ENCODE results near the gene ZBED4. TPM values are rescaled to one million over a fixed set of nuclear protein-coding genes. Genes with fewer than 3 reads are reported as not detected.
"Not testable (repeated sequence)": the region's sequence is repeated elsewhere in the genome, so short reads cannot be mapped to it uniquely, and the experiment has no call there.

The ZBED4 gene
- total RNA-seq, 1 experiment from 2014 or later = 29.2 TPM

GRCh38 chr22:49820984-49821383 lies 32.7 kb upstream of the ZBED4 start (continued):
- TF ChIP-seq FOXP1 (CRISPR knock-in tag; IDR thresholded peaks at IDR 0.05; ENCODE audit: borderline replicate concordance) (no peak), IRF1 (CRISPR knock-in tag; IDR thresholded peaks at IDR 0.05) (no peak)

GRCh38 chr22:49821741-49822140 lies 31.9 kb upstream of the ZBED4 start:
- H3K9me3 Mint-ChIP-seq; ATAC-seq; H3K4me3 Mint-ChIP-seq; H3K27me3 Mint-ChIP-seq (ENCODE audit: low read depth); CTCF ChIA-PET; DNase-seq (ENCODE audit: low spot score): not testable (repeated sequence)
- peaks cover 77% of the 10 kb centered on the region for H3K36me3 Mint-ChIP-seq
- POLR2A ChIA-PET = interaction anchor here (1.0 kb wide), 1 partner anchor 130 kb away, joined by 3 read pairs; no protein-coding TSS in a partner anchor
- H3K4me1 Mint-ChIP-seq = peaks cover 19% of the 10 kb centered on the region
- H3K27ac Mint-ChIP-seq = 0 out of 2 replicates have a peak overlapping the region, but pooled peaks have one; percentile 49

DNA sequence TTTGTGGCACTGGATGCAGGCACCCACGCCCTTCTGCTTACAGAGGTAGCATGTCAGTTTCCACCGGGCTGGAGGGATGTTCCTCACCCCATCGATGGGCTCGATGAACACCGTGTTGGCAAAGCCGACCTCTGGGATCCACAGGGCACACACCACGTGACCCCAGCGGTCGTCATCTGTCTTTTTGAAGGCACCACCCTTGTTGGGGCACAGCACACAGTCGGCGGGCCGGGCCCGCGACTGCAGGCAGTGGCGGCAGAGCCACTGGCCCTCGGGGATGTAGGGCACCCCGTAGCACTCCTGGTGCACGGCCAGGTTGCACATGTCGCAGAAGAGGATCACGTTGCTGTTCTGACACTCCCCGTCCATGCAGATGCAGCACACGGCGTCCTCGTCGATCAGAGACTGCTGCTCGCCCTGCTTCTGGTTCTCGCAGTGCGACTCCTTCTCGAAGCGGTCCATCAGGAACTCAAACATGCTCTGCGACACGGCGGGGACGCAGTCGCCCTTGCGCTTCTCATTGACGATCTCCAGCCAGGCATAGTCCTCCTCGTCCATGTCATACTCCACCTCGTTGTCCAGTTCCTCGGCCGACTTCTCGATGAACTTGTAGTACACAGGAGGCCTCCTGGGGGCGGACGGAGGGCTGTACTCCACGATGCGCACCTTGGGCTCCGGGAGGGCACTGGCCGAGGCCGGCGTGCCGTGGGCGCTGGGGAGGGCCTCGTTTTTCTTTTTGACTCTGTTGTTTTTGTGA lies 30.2 kb upstream of the ZBED4 start:
- TF ChIP-seq PRDM15 (CRISPR knock-in tag; IDR thresholded peaks at IDR 0.05) (no peak), NFE2L1 (CRISPR knock-in tag; IDR thresholded peaks at IDR 0.05) (no peak), SMAD3 (CRISPR knock-in tag; IDR thresholded peaks at IDR 0.05; ENCODE audit: borderline replicate concordance) (no peak), NFATC4 (CRISPR knock-in tag; IDR thresholded peaks at IDR 0.05) (no peak), MYBL2 (CRISPR knock-in tag; IDR thresholded peaks at IDR 0.05) (no peak), NR1H2 (CRISPR knock-in tag; IDR thresholded peaks at IDR 0.05) (no peak), ATF3 (CRISPR knock-in tag; conservative IDR thresholded peaks at IDR 0.05) (no peak), JUN (CRISPR knock-in tag; IDR thresholded peaks at IDR 0.05) (no peak), NFYB (CRISPR knock-in tag; conservative IDR thresholded peaks at IDR 0.05; ENCODE audit: low read depth) (no peak), MAX (CRISPR knock-in tag; IDR thresholded peaks at IDR 0.05) (no peak), PREB (CRISPR knock-in tag; IDR thresholded peaks at IDR 0.05; ENCODE audit: borderline replicate concordance) (no peak), ETV6 (CRISPR knock-in tag; IDR thresholded peaks at IDR 0.05) (no peak), AFF4 (CRISPR knock-in tag; IDR thresholded peaks at IDR 0.05; ENCODE audit: borderline replicate concordance) (no peak)
- TF ChIP-seq, protein P1, sequence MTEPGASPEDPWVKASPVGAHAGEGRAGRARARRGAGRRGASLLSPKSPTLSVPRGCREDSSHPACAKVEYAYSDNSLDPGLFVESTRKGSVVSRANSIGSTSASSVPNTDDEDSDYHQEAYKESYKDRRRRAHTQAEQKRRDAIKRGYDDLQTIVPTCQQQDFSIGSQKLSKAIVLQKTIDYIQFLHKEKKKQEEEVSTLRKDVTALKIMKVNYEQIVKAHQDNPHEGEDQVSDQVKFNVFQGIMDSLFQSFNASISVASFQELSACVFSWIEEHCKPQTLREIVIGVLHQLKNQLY (CRISPR knock-in tag; IDR thresholded peaks at IDR 0.05) = no peak
- TF ChIP-seq, protein P2, sequence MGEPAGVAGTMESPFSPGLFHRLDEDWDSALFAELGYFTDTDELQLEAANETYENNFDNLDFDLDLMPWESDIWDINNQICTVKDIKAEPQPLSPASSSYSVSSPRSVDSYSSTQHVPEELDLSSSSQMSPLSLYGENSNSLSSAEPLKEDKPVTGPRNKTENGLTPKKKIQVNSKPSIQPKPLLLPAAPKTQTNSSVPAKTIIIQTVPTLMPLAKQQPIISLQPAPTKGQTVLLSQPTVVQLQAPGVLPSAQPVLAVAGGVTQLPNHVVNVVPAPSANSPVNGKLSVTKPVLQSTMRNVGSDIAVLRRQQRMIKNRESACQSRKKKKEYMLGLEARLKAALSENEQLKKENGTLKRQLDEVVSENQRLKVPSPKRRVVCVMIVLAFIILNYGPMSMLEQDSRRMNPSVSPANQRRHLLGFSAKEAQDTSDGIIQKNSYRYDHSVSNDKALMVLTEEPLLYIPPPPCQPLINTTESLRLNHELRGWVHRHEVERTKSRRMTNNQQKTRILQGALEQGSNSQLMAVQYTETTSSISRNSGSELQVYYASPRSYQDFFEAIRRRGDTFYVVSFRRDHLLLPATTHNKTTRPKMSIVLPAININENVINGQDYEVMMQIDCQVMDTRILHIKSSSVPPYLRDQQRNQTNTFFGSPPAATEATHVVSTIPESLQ (CRISPR knock-in tag; IDR thresholded peaks at IDR 0.05) = no peak
- no peaks in the 10 kb centered on the region for H3K9me3 Mint-ChIP-seq
- H3K36me3 Mint-ChIP-seq = peaks cover 61% of the 10 kb centered on the region
- CTCF ChIA-PET = no interaction called here
- no peak overlapping the region for H3K4me3 Mint-ChIP-seq
- H3K27me3 Mint-ChIP-seq (ENCODE audit: low read depth) = peaks cover 3% of the 10 kb centered on the region; the same call in 1 of the 2 replicates
- peaks cover 19% of the 10 kb centered on the region for H3K4me1 Mint-ChIP-seq
- POLR2A ChIA-PET = no interaction called here
- no peak for DNase-seq (ENCODE audit: low spot score)
- no peak for ATAC-seq
- H3K27ac Mint-ChIP-seq = peak overlapping the region; percentile 28; the same call in 1 of the 2 replicates
